Adrenal gland (tissue), 12 donors: ENCODE data around the gene C2orf78. TPM values are rescaled to one million over a fixed set of nuclear protein-coding genes. Genes with fewer than 3 reads are reported as not detected.
"Not testable (repeated sequence)": the region's sequence is repeated elsewhere in the genome, so short reads cannot be mapped to it uniquely, and the experiment has no call there.

ENCODE experiments used
- DNase-seq, 7 donors: peaks; one replicate each; pipeline ENCODE4 v3.0.0-alpha.2; 2019 to 2020
- H3K27ac ChIP-seq, 5 donors: fragments of 200-600 bp; sonication (generic) in 4 of 5; 1 replicate in 3 of 5; 2 replicates in 2 of 5; pipeline versions ENCODE4 v1.5.1 to v1.8.0; 2016 to 2020; ENCODE audit warnings: mild to moderate bottlenecking in 1 of 5
- H3K27me3 ChIP-seq: fragments of 200-600 bp; 2 replicates; pipeline ENCODE4 v1.8.0; 2021
- H3K36me3 ChIP-seq, 2 donors: fragments of 200-600 bp; replicated peaks in 1 of 2; 1 replicate in 1 of 2; 2 replicates in 1 of 2; pipeline versions ENCODE4 v1.5.1 to v1.8.0; 2018 to 2022
- H3K4me1 ChIP-seq, 2 donors: fragments of 200-600 bp; replicated peaks in 1 of 2; 1 replicate in 1 of 2; 2 replicates in 1 of 2; pipeline versions ENCODE4 v1.5.1 to v1.8.0; 2018 to 2021
- H3K4me3 ChIP-seq, 4 donors: fragments of 200-600 bp; sonication (generic) in 3 of 4; one replicate each; pipeline ENCODE4 v1.5.1; 2016 to 2018
- H3K9me3 ChIP-seq, 3 donors: fragments of 200-600 bp; sonication (generic) in 1 of 3; replicated peaks in 1 of 3; 1 replicate in 2 of 3; 2 replicates in 1 of 3; pipeline versions ENCODE4 v1.5.1 to v1.8.0; 2016 to 2021
- CTCF ChIP-seq, 6 experiments: fragments of 450-650 bp in 4 of 6; fragments of 200-600 bp in 2 of 6; sonication (generic) in 1 of 6; IDR thresholded peaks; 1 replicate in 5 of 6; 2 replicates in 1 of 6; pipeline versions ENCODE4 v1.5.1 to v1.8.0; 2016 to 2021; ENCODE audit warnings: antibody characterized with exemption in 6 of 6, mild to moderate bottlenecking in 2 of 6, moderate library complexity in 1 of 6
- POLR2A ChIP-seq, 2 donors: fragments of 450-650 bp; IDR thresholded peaks; one replicate each; pipeline ENCODE4 v1.6.1; 2017; ENCODE audit warnings: antibody characterized with exemption in 2 of 2, mild to moderate bottlenecking in 2 of 2, moderate library complexity in 1 of 2
- WGBS, 4 donors: extraction: QIAGEN DNeasy Blood & Tissue Kit in 2 of 4; methylation state at CpG; one replicate each; pipeline versions ENCODE4 v1.1.5 to v1.1.7; 2013 to 2017; 5-methylcytosine and 5-hydroxymethylcytosine counted together
- intact Hi-C, 2 donors: fragments of 100-400 bp; cut with DNase I; formaldehyde crosslinking; loops; one replicate each; pipeline versions ENCODE4 v1.14.1 to v1.15.0; 2022 to 2023
- polyA plus RNA-seq, 3 donors: library from polyadenylated mRNA; stranded (reverse); fragments of 200-250 nt in 2 of 3; fragments of 350-450 nt in 1 of 3; fragmentation: Illumina TruSeq in 1 of 3; extraction: RNeasy Lipid Tissue Mini Kit (QIAGEN cat#74804) in 1 of 3; gene quantifications; one replicate each; pipeline ENCODE4 v1.2.3, GENCODE V29; 2013 to 2014
- total RNA-seq, 9 donors: library from RNA; depleted of rRNA in 4 of 9; stranded (reverse); fragments of >200 nt in 4 of 9; fragments of 120-200 nt in 1 of 9; fragmentation: NEBNext Ultra II Directional in 1 of 9; extraction: Animal tissue kit (Norgen Biotek cat#: 25700) in 1 of 9; gene quantifications; one replicate each; pipeline versions ENCODE4 v1.1.0 to v1.2.4, GENCODE V29; 2013 to 2023
- donor health status: healthy with polysubstance abuse.
- donor health status: Bipolar disorder and iron deficiency.
- donor health status: DM: yes; HTN: yes; CAD: no.
- donor health status: DM: no; HTN: no; CAD: no.
- donor health status: DM: no; HTN: no; CAD: no.
- donor health status: DM: yes; HTN: yes; CAD: no.

The C2orf78 gene
- total and polyA plus RNA-seq, 12 donors, result 0.08 TPM; not detected in 11

GRCh38 chr2:73776381-73776780 is 7.6 kb upstream of the C2orf78 start:
- intact Hi-C loops, result no loop called here
- H3K36me3 ChIP-seq, result peaks cover 0 to 40% of the 10 kb centered on the region in 2 donors

GRCh38 chr2:73776869-73777519 is 7.0 kb upstream of the C2orf78 start:
- intact Hi-C loops, result no loop called here
- Histone ChIP-seq H3K4me3 (no peak overlapping the region), H3K27ac (no peak overlapping the region), H3K36me3 (peaks cover 0 to 40% of the 10 kb centered on the region in 2 donors), H3K27me3 (no peaks in the 10 kb centered on the region), H3K9me3 (no peaks in the 10 kb centered on the region), H3K4me1 (peaks cover 6 to 14% of the 10 kb centered on the region in 2 donors)
- no peak for TF ChIP-seq POLR2A (IDR thresholded peaks at IDR 0.05)
- TF ChIP-seq CTCF (IDR thresholded peaks at IDR 0.05), result no peak
- 86 to 91% (median 87%) methylated on average over 8 of the region's 8 CpGs for WGBS, 4 donors
- DNase-seq, result no peak

More at GRCh38 chr2:73776381-73776780, 7.6 kb upstream of the C2orf78 start:
- H3K27ac ChIP-seq, result no peak overlapping the region
- no peaks in the 10 kb centered on the region for H3K9me3 ChIP-seq
- H3K27me3 ChIP-seq, result no peaks in the 10 kb centered on the region
- DNase-seq, result no peak
- no peak overlapping the region for H3K4me3 ChIP-seq
- TF ChIP-seq POLR2A (IDR thresholded peaks at IDR 0.05) (no peak), CTCF (IDR thresholded peaks at IDR 0.05) (no peak)
- WGBS, 4 donors, result 92 to 98% (median 95%) methylated on average over 4 of the region's 4 CpGs
- peaks cover 6 to 14% of the 10 kb centered on the region in 2 donors for H3K4me1 ChIP-seq

- peak overlapping the region in 2 of 5 donors; percentile 88 to 92 for H3K27ac ChIP-seq
These were observed 5.0 kb upstream of the C2orf78 start for GRCh38 chr2:73778867-73779466.

GRCh38 chr2:73779467-73780236 is 4.3 kb upstream of the C2orf78 start, which contains the start of gene DUSP11:
Gene DUSP11, minus strand, starts transcription at chr2:73780103. Its CDS starts 129 bp downstream, at chr2:73779974.
- Histone ChIP-seq H3K4me1 (peaks cover 6 to 14% of the 10 kb centered on the region in 2 donors), H3K27me3 (no peaks in the 10 kb centered on the region), H3K9me3 (no peaks in the 10 kb centered on the region), H3K27ac (peak within 1 kb of the TSS; percentile 39 to 92 (median 88)), H3K4me3 (peak within 1 kb of the TSS; percentile 44 to 100 (median 80)), H3K36me3 (peaks cover 0 to 14% of the 10 kb centered on the region in 2 donors)
- peak; percentile 93 to 99 (median 97) for DNase-seq
- intact Hi-C loops, result no loop called here
- WGBS, 4 donors, result 0 to 1% (median 0%) methylated on average over 9 to 40 of the region's 40 CpGs
- TF ChIP-seq POLR2A (IDR thresholded peaks at IDR 0.05) (peak; percentile 73 to 91), CTCF (IDR thresholded peaks at IDR 0.05) (peak; percentile 73 to 93 (median 90))

More at GRCh38 chr2:73778867-73779466, 5.0 kb upstream of the C2orf78 start:
- peak overlapping the region; percentile 44 to 100 (median 80) for H3K4me3 ChIP-seq
- H3K4me1 ChIP-seq, result peaks cover 6 to 14% of the 10 kb centered on the region in 2 donors
- H3K9me3 ChIP-seq, H3K27me3 ChIP-seq, intact Hi-C loops, DNase-seq: not testable (repeated sequence)
- WGBS, 4 donors, result 72 to 77% (median 74%) methylated on average over 18 of the region's 18 CpGs
- H3K36me3 ChIP-seq, result peaks cover 0 to 21% of the 10 kb centered on the region in 2 donors
